A673 (cell line): ENCODE results near the gene LNP1. TPM values are rescaled to one million over a fixed set of nuclear protein-coding genes. Genes with fewer than 3 reads are reported as not detected.
"Not testable (repeated sequence)": the region's sequence is repeated elsewhere in the genome, so short reads cannot be mapped to it uniquely, and the experiment has no call there.

Source experiments
- BruUV-seq: library from RNA; stranded (reverse); fragments of 400-500 nt; replicated peaks from 2 replicates; lab custom pipeline; 2021; lab: Mats Ljungman, UMichigan
- CTCF ChIA-PET: fragments of 300-600 bp; sonication (Branson Sonifier 250); formaldehyde crosslinking; loops from one replicate; lab custom pipeline; 2022; ENCODE audit warnings: antibody characterized with exemption; lab: Charles Lee
- POLR2A ChIA-PET: fragments of 300-600 bp; sonication (Branson Sonifier 250); formaldehyde crosslinking; loops from one replicate; lab custom pipeline; 2022; ENCODE audit warnings: antibody characterized with exemption; ENCODE audit not compliant: low non-redundant PET; lab: Charles Lee
- DNase-seq: peaks from one replicate; pipeline ENCODE4 v3.0.0-alpha.2; 2015; ENCODE audit warnings: low spot score
- H3K27ac ChIP-seq: fragments of 200-600 bp; sonication (generic); 2 replicates; pipeline ENCODE4 v1.5.1; 2016; ENCODE audit warnings: mixed run types, low read depth, mild to moderate bottlenecking, mixed read lengths, antibody characterized with exemption, low read length; ENCODE audit not compliant: poor library complexity, severe bottlenecking
- H3K27me3 ChIP-seq: fragments of 200-600 bp; sonication (generic); replicated peaks from 2 replicates; pipeline ENCODE4 v1.6.1; 2017; ENCODE audit warnings: mixed run types, low read depth, mild to moderate bottlenecking, mixed read lengths, antibody characterized with exemption, low read length; ENCODE audit not compliant: insufficient read depth, poor library complexity
- H3K36me3 ChIP-seq: fragments of 200-600 bp; sonication (generic); 2 replicates; pipeline ENCODE4 v1.6.1; 2016; ENCODE audit warnings: mixed run types, mild to moderate bottlenecking, mixed read lengths, antibody characterized with exemption, low read length; ENCODE audit not compliant: insufficient read depth, poor library complexity, severe bottlenecking
- H3K4me1 ChIP-seq: fragments of 200-600 bp; sonication (generic); 2 replicates; pipeline ENCODE4 v1.6.1; 2017; ENCODE audit warnings: mixed run types, mild to moderate bottlenecking, mixed read lengths, antibody characterized with exemption, low read length; ENCODE audit not compliant: insufficient read depth, poor library complexity, severe bottlenecking
- H3K4me3 ChIP-seq: fragments of 200-600 bp; sonication (generic); 2 replicates; pipeline ENCODE4 v1.5.1; 2016; ENCODE audit warnings: low read depth, mixed run types, mild to moderate bottlenecking, mixed read lengths, low read length; ENCODE audit not compliant: poor library complexity, severe bottlenecking
- H3K9me3 ChIP-seq: fragments of 200-600 bp; sonication (generic); 2 replicates; pipeline ENCODE4 v1.6.1; 2016; ENCODE audit warnings: mixed run types, low read depth, mild to moderate bottlenecking, mixed read lengths, antibody characterized with exemption, low read length; ENCODE audit not compliant: poor library complexity, severe bottlenecking
- EZH2 ChIP-seq: fragments of 200-600 bp; sonication (generic); IDR thresholded peaks from 2 replicates; pipeline ENCODE4 v1.6.1; 2017; ENCODE audit warnings: borderline replicate concordance, low read depth, mild to moderate bottlenecking, mixed read lengths, antibody characterized with exemption, low read length; ENCODE audit not compliant: poor library complexity, severe bottlenecking
- intact Hi-C: fragments of 100-400 bp; cut with micrococcal nuclease; formaldehyde crosslinking; loops from one replicate; pipeline ENCODE4 v1.10.0; 2022; ENCODE audit not compliant: unreplicated experiment
- total RNA-seq: library from RNA; stranded (reverse); gene quantifications from 2 replicates; pipeline ENCODE4 v1.2.3, GENCODE V29; 2021
- TF ChIP-seq, protein P1 (sequence below): fragments of 300-800, 200-600 bp; sonication (generic); conservative IDR thresholded peaks from 2 replicates; pipeline ENCODE4 v1.5.1; 2017; ENCODE audit warnings: low read depth, mild to moderate bottlenecking, antibody characterized with exemption, low read length, moderate library complexity, mixed read lengths

The LNP1 gene
- total RNA-seq, 1 experiment from 2014 or later = 4.3 TPM

DNA sequence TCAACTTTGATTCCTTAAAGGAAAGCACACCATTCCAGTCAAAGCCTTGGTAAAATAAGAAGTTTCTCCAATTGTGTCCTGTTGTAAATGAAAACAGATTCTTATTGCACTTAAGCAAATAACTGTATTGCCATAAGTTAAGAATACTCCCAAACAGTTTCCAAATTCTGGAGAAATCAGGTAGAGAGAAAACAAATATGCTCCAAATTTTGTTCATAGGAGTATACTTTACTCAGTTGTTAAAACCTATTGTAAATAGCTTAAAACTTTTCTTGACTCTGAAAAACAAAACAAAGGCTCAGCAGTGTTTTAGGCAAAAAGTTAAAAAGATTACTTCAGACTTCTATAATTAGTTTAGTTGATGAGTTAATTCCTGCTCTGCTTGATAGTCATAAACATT lies 42.4 kb downstream of the LNP1 start:
- H3K9me3 ChIP-seq = peaks cover 4% of the 10 kb centered on the region
- H3K27me3 ChIP-seq = no peaks in the 10 kb centered on the region
- H3K36me3 ChIP-seq = no peaks in the 10 kb centered on the region
- ChIA-PET POLR2A (no interaction called here), CTCF (no interaction called here)
- H3K4me1 ChIP-seq = no peaks in the 10 kb centered on the region
- no peak overlapping the region for H3K4me3 ChIP-seq
- no peak overlapping the region for H3K27ac ChIP-seq
- BruUV-seq = no TSS peak
- no peak for DNase-seq
- intact Hi-C loops = no loop called here
- TF ChIP-seq EZH2 = no peak
- TF ChIP-seq, protein P1, sequence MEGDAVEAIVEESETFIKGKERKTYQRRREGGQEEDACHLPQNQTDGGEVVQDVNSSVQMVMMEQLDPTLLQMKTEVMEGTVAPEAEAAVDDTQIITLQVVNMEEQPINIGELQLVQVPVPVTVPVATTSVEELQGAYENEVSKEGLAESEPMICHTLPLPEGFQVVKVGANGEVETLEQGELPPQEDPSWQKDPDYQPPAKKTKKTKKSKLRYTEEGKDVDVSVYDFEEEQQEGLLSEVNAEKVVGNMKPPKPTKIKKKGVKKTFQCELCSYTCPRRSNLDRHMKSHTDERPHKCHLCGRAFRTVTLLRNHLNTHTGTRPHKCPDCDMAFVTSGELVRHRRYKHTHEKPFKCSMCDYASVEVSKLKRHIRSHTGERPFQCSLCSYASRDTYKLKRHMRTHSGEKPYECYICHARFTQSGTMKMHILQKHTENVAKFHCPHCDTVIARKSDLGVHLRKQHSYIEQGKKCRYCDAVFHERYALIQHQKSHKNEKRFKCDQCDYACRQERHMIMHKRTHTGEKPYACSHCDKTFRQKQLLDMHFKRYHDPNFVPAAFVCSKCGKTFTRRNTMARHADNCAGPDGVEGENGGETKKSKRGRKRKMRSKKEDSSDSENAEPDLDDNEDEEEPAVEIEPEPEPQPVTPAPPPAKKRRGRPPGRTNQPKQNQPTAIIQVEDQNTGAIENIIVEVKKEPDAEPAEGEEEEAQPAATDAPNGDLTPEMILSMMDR = no peak

DNA sequence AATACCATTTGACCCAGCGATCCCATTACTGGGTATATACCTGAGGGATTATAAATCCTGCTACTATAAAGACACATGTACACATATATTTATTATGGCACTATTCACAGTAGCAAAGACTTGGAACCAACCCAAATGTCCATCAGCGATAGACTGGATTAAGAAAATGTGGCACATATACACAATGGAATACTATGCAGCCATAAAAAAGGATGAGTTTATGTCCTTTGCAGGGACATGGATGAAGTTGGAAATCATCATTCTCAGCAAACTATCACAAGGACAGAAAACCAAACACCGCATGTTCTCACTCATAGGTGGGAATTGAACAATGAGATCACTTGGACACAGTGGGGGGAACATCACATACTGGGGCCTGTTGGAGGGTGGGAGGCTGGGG lies 45.7 kb downstream of the LNP1 start:
- H3K27me3 ChIP-seq, H3K36me3 ChIP-seq, DNase-seq, H3K4me1 ChIP-seq, POLR2A ChIA-PET, H3K9me3 ChIP-seq, H3K4me3 ChIP-seq, H3K27ac ChIP-seq, intact Hi-C loops, BruUV-seq, CTCF ChIA-PET: not testable (repeated sequence)

DNA sequence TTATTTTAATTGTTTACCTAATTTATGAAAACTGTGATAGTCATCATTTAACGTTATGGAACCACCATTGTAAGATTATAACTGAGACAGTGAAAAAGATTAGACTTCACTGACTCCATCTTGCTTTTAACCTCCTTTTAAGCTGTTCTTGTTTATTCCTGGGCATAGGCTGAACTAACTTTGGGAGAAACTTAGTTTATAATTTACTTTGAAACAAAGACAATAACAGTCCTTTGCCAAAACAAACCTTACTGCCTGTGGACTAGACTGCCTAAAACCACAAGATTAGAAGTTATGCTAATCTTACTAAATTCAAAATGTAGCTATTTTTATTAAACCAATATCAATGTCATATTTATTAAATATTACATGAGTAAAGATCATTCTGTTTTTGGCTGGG lies 46.7 kb downstream of the LNP1 start:
- no peak for DNase-seq
- H3K27me3 ChIP-seq = no peaks in the 10 kb centered on the region
- H3K4me1 ChIP-seq = no peaks in the 10 kb centered on the region
- H3K36me3 ChIP-seq = no peaks in the 10 kb centered on the region
- H3K27ac ChIP-seq = no peak overlapping the region
- peaks cover 4% of the 10 kb centered on the region for H3K9me3 ChIP-seq
- intact Hi-C loops = no loop called here
- ChIA-PET CTCF (no interaction called here), POLR2A (no interaction called here)
- BruUV-seq = no TSS peak
- TF ChIP-seq, protein P1 = no peak
- TF ChIP-seq EZH2 = no peak
- H3K4me3 ChIP-seq = no peak overlapping the region

DNA sequence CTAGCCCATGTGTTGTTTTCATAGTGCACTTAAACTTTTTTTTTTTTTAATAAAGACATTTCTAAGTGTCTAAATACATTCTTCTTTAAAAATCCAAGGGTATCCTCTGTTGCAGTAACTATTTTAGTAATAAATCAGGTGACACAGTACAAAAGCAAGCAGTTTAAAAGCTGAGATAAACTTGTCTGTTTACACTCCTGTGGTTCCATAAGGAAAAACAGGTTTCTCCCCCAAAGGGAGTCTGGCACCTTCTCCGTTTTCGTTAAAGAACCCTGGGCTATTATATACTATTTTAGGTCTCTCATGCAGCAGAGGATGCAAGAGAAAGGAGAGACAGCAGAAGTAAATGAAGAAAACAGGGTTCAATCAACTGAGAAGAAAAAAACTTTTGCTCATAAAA lies 47.9 kb downstream of the LNP1 start:
- Histone ChIP-seq H3K4me3 (no peak overlapping the region), H3K9me3 (peaks cover 3% of the 10 kb centered on the region), H3K4me1 (no peaks in the 10 kb centered on the region), H3K27me3 (no peaks in the 10 kb centered on the region), H3K27ac (no peak overlapping the region), H3K36me3 (no peaks in the 10 kb centered on the region)
- ChIA-PET CTCF (no interaction called here), POLR2A (no interaction called here)
- intact Hi-C loops = no loop called here
- DNase-seq = no peak
- TF ChIP-seq, protein P1 = no peak
- TF ChIP-seq EZH2 = no peak
- no TSS peak for BruUV-seq
